Activated T-cell treated with anti-CD3 and anti-CD28 coated beads, Interleukin-2, amount 50 U/mL, for 4 hours (primary cell): ENCODE data around the gene NRCAM. TPM values are rescaled to one million over a fixed set of nuclear protein-coding genes. Genes with fewer than 3 reads are reported as not detected.

Source experiments
- ATAC-seq, 2 donors: fragments of 200-7000 bp; cut with Tn5 transposase; one replicate each; pipeline ENCODE4 v1.10.0; 2021
- DNase-seq: peaks from one replicate; pipeline ENCODE4 v3.0.0-alpha.2; 2020
- H3K27me3 Mint-ChIP-seq: one replicate; pipeline ENCODE4 v1.8.0; 2021; ENCODE audit warnings: low read depth, mixed read lengths
- H3K36me3 Mint-ChIP-seq: one replicate; pipeline ENCODE4 v1.8.0; 2022; ENCODE audit warnings: mixed read lengths; ENCODE audit not compliant: insufficient read depth
- H3K4me1 Mint-ChIP-seq: one replicate; pipeline ENCODE4 v1.8.0; 2021; ENCODE audit warnings: low read depth, mixed read lengths
- H3K4me3 Mint-ChIP-seq: one replicate; pipeline ENCODE4 v1.8.0; 2021; ENCODE audit warnings: mild to moderate bottlenecking, moderate library complexity, mixed read lengths
- H3K9me3 Mint-ChIP-seq: one replicate; pipeline ENCODE4 v1.8.0; 2021; ENCODE audit warnings: mixed read lengths
- total RNA-seq, 3 donors: library from RNA; stranded (reverse); gene quantifications; one replicate each; pipeline ENCODE4 v1.2.1, GENCODE V29; 2021

NRCAM gene
- total RNA-seq, 3 donors from 2014 or later: 0.53 to 0.73 (median 0.69) TPM

DNA sequence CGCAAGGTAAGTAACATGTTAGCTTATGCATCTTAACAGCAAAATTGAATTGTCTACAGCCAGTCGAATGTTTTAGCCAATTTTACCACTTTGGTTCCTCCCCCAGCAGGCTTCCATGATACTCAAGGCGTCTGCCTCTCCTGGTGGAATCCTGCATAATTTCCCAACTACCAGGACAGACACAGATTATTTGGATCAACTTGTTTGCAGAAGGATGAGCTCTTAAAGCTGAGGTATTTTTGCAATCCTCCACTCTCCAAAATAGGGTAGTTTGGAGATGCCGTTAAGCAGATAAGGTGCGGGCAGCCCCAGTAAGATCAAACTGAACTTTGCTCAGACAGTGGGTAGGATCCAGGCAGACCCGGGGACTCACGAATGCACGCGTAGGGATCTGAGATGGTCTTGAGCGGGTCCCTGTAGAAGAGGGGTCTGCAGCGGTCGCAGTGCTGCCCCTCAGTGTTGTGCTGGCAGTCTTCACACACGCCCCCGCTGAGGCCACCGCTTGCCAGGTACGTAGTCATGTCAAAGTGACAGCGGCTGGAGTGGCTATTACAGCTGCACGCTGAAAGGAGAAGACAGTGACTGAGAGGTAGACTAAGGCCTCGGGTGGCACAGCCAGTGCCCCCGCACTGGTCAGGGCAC, 353.4 kb downstream of the NRCAM start:
- peaks cover 3% of the 10 kb centered on the region for H3K27me3 Mint-ChIP-seq
- no peaks in the 10 kb centered on the region for H3K36me3 Mint-ChIP-seq
- H3K9me3 Mint-ChIP-seq: no peaks in the 10 kb centered on the region
- DNase-seq (no peak), ATAC-seq (no peak)
- no peaks in the 10 kb centered on the region for H3K4me1 Mint-ChIP-seq
- no peak overlapping the region for H3K4me3 Mint-ChIP-seq

- H3K36me3 Mint-ChIP-seq: no peaks in the 10 kb centered on the region
- no peaks in the 10 kb centered on the region for H3K4me1 Mint-ChIP-seq
- DNase-seq: no peak
- peaks cover 4% of the 10 kb centered on the region for H3K27me3 Mint-ChIP-seq
- no peaks in the 10 kb centered on the region for H3K9me3 Mint-ChIP-seq
- ATAC-seq: no peak
- H3K4me3 Mint-ChIP-seq: no peak overlapping the region
These were observed 354.5 kb downstream of the NRCAM start for GRCh38 chr7:108101759-108102158.

- Mint-ChIP-seq H3K4me3 (no peak overlapping the region), H3K36me3 (no peaks in the 10 kb centered on the region), H3K9me3 (no peaks in the 10 kb centered on the region), H3K4me1 (no peaks in the 10 kb centered on the region), H3K27me3 (peaks cover 12% of the 10 kb centered on the region)
- DNase-seq: no peak
- ATAC-seq: no peak
These were observed 356.5 kb downstream of the NRCAM start for GRCh38 chr7:108099713-108100112.

- no peaks in the 10 kb centered on the region for H3K36me3 Mint-ChIP-seq
These were observed 358.5 kb downstream of the NRCAM start for GRCh38 chr7:108097703-108098102.

More at GRCh38 chr7:108097703-108098102, 358.5 kb downstream of the NRCAM start:
- Mint-ChIP-seq H3K27me3 (peaks cover 16% of the 10 kb centered on the region), H3K9me3 (no peaks in the 10 kb centered on the region), H3K4me3 (no peak overlapping the region), H3K4me1 (no peaks in the 10 kb centered on the region)
- ATAC-seq (no peak), DNase-seq (no peak)

Other genes starting within 250 kb of the NRCAM start
- 1 to 10 TPM; 6.9 to 8.6 (median 8.3) TPM for gene PNPLA8, start 69.7 kb upstream of the NRCAM start, total RNA-seq
- 10 to 100 TPM; 29.0 to 35.4 (median 31.7) TPM for gene THAP5, start 113.3 kb upstream of the NRCAM start, total RNA-seq
- 10 to 100 TPM; 10.2 to 14.6 (median 13.2) TPM for gene DNAJB9, start 113.4 kb upstream of the NRCAM start, total RNA-seq